GM21381 (cell line): Measurements from ENCODE around the gene PLCB4.

Experiments used
- ATAC-seq: cut with Tn5 transposase; IDR thresholded peaks from one replicate; pipeline ENCODE4 v1.9.1; 2021; ENCODE audit warnings: mild to moderate bottlenecking, moderate library complexity; ENCODE audit not compliant: unreplicated experiment

Gene PLCB4

GRCh38 chr20:9301129-9302090 lies 232.5 kb downstream of the PLCB4 start:
- ATAC-seq = no peak

DNA sequence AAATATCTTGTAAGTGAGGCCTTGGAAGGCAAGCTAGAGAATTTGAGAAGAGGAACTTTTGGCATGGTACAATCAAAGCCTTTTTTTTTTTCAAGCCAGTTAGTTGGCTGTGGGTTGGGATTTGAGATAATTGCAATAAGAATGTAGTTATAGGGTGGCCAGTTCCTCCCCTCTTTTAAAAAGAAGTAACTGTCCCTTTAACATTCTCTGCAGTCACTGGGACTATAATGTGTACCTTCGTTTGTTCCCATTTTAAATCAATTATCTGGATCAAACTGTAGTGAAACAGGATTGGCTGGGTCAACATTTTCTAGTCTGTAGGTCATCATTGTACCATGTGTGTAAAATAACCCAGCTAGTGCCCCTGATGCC lies 233.2 kb downstream of the PLCB4 start:
- ATAC-seq = no peak

DNA sequence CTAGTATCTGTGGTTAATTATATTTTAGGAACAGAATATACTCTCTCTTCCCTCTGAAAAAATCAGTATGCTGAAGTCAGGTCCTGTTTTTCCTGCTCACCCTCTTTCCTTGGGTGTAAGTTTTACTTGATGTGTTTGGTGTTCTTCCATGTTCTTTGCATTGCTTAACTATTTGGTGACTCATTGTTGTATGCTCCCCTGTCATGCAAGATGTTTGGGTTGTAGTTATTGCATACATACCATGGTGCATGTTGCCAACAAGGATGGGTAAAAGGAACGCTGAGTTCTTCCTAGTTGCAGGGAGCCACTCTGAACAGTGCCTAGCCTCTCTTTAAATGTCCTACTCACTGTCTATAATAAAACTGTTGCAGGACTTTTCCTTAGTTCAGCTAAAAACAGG lies 237.6 kb downstream of the PLCB4 start:
- no peak for ATAC-seq

GRCh38 chr20:9308056-9308455 lies 239.2 kb downstream of the PLCB4 start:
- no peak for ATAC-seq

- no peak for ATAC-seq
Observed at GRCh38 chr20:9311132-9311531, 242.2 kb downstream of the PLCB4 start.

DNA sequence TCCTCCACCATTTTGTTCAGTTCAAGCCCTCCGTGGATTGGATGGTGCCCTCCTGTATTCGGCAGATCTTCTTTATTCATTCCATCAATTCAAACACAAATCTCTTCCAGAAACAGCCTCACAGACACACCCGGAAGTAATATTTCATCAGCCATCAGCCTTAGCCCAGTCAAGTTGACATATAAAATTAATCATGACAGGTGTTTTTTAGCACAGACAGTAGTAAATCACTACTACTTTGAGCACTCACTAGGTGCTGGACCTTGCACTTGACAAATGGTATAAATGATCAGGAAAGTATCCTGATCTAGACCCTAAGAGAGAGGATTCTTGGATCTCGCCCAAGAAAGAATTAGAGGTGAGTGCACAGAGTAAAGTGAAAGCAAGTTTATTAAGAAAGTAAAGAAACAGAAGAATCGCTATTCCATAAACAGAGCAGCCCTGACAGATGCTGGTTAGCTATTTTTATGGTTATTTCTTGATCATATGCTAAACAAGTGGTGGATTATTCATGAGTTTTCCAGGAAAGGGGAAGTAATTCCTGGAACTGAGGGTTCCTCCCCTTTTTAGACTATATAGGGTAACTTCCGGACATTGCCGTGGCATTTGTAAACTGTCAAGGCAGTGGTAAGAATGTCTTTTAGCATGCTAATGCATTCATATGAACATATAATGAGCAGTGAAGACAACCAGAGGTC lies 250.9 kb downstream of the PLCB4 start:
- ATAC-seq = no peak

GRCh38 chr20:9321007-9321406 lies 252.1 kb downstream of the PLCB4 start:
- ATAC-seq = no peak

GRCh38 chr20:9322661-9323060 lies 253.8 kb downstream of the PLCB4 start:
- ATAC-seq = no peak

GRCh38 chr20:9323622-9324021 lies 254.7 kb downstream of the PLCB4 start:
- no peak for ATAC-seq

GRCh38 chr20:9329355-9330101 lies 260.6 kb downstream of the PLCB4 start:
- no peak for ATAC-seq

DNA sequence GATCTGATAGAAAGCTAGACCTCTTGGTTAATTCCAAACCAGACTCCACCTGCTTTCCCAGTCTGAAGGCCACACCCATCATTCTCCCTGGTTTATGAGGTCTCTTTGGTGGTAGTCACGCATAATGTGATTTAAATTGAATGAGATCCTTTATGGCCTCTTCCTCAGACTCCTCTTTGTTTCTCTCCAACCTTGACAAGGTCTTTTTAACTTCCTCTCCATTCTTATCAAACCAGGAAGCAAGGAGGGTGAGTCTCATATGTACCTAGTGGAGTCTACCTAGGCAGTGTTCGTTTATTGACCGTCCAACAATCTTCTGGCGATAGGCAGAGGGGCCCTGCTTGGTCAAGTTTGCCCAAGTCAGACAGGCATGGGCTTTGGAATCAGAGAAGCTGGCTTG lies 261.3 kb downstream of the PLCB4 start:
- ATAC-seq = no peak

GRCh38 chr20:9331707-9332435 lies 263.0 kb downstream of the PLCB4 start:
- ATAC-seq = no peak

DNA sequence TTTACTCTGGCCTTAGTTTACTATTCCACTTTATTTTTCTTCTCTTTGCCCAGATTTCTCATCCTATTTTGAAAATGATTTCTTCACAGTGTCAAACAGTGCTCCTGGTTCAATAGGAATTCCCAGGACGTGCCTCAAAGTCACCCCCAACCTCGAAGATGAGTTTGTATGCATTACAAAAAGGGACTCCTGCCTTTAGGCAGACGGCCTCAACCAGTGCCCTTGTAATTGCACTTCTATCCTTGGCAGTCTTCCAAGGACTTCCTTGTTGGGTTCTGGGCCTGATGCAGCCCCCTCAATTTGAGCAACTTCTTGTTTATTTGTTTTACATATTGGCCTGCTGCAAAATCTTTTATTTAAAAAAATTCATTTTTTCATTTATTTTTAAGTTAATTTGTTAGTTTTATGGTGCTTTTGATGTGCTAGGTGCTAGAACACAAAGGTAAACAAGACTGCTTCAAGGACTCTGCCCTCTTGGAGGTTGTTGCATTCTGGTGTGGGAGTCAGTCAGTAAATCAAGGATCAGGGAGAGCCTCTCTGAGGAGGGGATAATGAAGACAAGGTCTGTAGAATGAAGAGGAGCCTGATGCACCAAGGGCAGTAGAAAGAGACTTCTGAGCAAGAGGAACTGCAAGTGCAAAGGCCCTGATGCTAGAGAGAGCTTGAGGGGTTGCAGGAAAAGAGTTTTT lies 264.0 kb downstream of the PLCB4 start:
- ATAC-seq = no peak

DNA sequence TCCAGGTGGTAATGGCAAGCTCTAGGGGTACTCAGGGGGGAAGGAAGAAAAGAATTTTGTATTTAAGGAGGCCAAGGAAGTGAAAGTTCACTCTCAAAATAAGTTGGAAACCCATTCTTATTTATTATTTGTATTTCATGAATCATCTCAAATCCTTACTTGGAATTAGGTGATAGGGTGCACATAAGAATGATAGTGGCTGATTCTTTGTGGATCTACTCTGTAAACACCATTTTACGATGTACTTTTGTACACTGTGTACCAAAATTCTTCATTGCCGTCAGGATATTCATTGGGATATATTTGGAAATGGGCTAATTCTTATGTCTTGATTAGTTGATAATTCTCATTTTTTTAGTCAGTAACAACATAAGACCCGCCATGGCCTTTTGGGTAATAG lies 266.0 kb downstream of the PLCB4 start:
- no peak for ATAC-seq

- ATAC-seq = no peak
Observed at GRCh38 chr20:9338101-9338500, 269.2 kb downstream of the PLCB4 start.

- no peak for ATAC-seq
Observed at GRCh38 chr20:9339708-9340107, 270.8 kb downstream of the PLCB4 start.

- no peak for ATAC-seq
Observed at GRCh38 chr20:9342651-9343050, 273.8 kb downstream of the PLCB4 start.

GRCh38 chr20:9344083-9344920 lies 275.4 kb downstream of the PLCB4 start:
- no peak for ATAC-seq

GRCh38 chr20:9348316-9348715 lies 279.4 kb downstream of the PLCB4 start:
- ATAC-seq = no peak
